Stimulated activated CD8-positive, alpha-beta memory T cell treated with anti-CD3 and anti-CD28 coated beads, Interleukin-2, amount 100 ng/mL, for 48 hours (primary cell): ENCODE measurements around the gene ALOX12B.
A peak's percentile ranks its signal among the peaks of the same experiment; 100 is the strongest.
"Not testable (repeated sequence)": the region's sequence is repeated elsewhere in the genome, so short reads cannot be mapped to it uniquely, and the experiment has no call there.

Source experiments
- DNase-seq, 2 donors: peaks; one replicate each; pipeline ENCODE4 v3.0.0-alpha.2; 2020; ENCODE audit warnings: low read depth in 2 of 2

The ALOX12B gene

GRCh38 chr17:8118769-8119580, 31.5 kb upstream of the ALOX12B start:
- DNase-seq = peak; percentile 79 to 81

GRCh38 chr17:8117980-8118768, 30.7 kb upstream of the ALOX12B start, which contains the start of gene ALOXE3:
TSS of gene ALOXE3 (minus strand) at chr17:8118514. CDS start at chr17:8117990, 524 bp downstream.
- no peak for DNase-seq

DNA sequence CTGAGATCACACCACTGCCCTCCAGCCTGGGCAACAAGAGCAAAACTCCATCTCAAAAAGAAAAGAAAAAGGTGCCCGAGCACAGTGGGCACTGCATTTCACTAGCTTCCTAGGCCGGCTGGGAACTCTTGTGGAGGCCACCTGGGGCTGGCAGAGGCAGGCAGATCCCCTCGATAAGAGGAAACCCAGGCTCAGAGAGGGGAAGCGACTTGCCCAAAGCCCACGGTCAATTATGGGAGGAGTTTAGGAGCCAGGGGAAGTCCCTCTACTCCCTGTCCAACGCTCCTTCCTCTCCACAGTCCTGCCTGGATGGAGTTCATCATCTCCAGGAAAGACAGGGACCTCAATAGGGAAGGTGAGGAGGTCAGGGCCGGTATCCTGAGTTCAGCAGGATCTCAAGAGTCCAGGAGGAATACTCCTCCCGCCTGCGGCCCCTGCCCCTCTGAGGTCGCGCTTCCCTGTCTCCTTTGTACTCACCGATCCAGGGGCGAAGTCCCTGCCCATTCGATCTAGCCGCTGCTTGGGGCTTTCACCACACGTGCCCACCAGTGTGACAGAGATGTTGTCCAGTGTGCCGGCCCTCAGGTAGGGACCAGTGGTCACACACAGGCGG, 30.0 kb upstream of the ALOX12B start:
- no peak for DNase-seq

- no peak for DNase-seq
Observed at GRCh38 chr17:8116776-8117175, 29.3 kb upstream of the ALOX12B start.

GRCh38 chr17:8110907-8111306, 23.4 kb upstream of the ALOX12B start:
- no peak for DNase-seq

DNA sequence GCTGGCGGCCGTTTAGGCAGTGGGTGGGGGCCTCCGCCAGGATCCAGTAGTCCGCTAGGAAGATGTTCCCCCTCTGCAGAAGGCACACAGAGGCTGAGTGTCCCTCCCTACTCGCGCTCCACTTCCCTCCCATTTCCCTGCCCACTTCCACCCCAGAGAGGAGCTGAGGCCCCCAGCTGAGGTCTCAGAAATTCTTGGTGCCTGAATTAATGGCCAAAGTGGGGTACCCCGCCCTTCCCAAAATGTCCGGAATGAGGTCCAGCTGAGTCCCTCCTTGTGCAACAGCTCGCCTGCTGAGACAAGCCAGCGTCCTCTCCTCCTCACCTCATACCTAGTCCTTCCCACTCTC, 22.9 kb upstream of the ALOX12B start:
- no peak for DNase-seq

- peak; percentile 70 to 73 for DNase-seq
Observed at GRCh38 chr17:8109661-8110455, 22.3 kb upstream of the ALOX12B start.

DNA sequence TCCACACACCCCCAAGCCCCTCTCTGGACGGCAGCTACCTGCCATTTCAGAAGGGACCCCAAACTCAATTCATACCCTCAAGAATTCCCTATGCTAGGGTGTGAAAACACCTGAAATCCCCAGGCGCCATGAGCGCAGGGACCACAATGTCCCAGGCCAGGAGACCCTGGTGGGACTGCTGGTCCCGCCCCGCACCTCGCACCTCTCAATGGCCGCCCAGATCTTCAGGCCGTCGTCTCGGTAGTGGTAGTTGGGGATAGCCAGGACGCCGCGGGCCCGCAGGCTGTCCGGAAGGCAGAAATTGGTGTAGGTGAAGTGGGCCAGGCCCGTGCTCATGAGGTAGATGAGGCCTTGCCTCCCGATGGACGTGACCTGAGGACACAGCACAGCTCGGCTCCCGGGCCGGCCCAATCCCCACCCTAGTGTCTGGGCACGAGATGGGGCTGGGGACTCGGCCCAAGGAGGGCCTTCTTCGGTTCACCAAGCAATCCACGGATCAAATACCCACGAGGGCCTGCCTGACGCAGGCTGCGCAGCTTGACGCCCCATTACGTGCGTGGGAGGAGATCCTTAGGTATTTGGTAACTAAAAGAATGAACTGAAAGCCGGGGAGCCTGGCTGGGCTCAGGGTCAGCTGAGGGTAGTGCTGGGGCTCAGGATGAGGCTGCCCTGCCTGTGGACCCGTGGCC, 21.6 kb upstream of the ALOX12B start:
- no peak for DNase-seq

GRCh38 chr17:8106980-8107379, 19.5 kb upstream of the ALOX12B start:
- DNase-seq = not testable (repeated sequence)

GRCh38 chr17:8105957-8106398, 18.5 kb upstream of the ALOX12B start:
- DNase-seq = no peak

DNA sequence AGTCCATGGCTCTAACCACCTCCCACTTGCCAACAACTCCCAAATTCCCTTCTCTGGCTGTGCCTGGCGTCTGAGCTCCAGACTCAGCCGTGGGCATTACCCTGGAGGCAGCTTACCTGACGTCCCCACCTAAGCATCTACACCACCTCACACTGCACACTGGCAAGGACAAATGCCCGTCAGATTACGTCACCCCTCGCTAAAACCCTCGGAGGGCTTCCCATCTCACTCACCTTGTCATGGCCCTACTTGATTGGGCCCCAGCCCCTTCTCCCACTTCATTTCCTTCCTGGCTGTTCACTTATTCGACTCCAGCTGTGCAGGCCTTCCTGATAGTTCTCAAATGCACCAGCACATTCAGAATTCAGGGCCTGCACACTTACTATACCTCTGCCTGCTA, 17.4 kb upstream of the ALOX12B start:
- DNase-seq = no peak

GRCh38 chr17:8103549-8103948, 16.0 kb upstream of the ALOX12B start:
- DNase-seq = no peak

- no peak for DNase-seq
Observed at GRCh38 chr17:8101721-8102120, 14.2 kb upstream of the ALOX12B start.

DNA sequence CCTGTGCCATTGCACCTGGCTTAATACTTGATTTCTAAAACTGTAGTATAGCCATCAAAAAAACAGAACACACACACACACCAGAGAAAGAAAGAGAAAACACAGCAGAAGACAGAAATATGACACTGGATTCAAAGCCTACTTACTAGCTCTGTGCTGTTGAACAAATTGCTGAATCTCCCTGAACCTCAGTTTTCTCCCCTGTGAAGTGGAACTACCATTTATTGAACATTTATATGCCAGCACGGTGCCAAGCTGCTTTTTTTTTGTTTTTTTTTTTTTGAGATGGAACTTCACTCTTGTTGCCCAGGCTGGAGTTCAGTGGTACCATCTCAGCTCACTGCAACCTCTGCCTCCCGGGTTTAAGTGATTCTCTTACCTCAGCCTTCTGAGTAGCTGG, 13.2 kb upstream of the ALOX12B start:
- DNase-seq = no peak

GRCh38 chr17:8100111-8100510, 12.6 kb upstream of the ALOX12B start:
- no peak for DNase-seq

DNA sequence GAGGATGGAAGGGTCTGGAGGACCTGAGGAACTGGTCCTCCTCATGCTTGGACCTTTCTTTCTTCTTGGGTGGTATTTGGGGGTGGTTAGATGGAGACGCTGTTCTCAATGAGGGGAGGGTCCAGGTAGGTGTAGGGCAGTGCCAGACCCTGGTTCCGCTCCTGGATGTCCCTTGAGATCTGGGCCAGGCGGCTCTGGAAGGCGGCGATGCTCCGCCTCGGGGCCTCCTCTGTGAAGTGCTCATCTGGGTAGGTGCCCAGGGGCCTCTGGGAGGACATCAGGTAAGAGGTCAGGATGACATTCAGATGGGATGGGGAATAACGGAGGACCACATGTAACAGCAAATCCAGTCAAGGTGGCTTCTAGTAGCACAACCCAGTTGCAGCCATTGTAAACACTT, 9.0 kb upstream of the ALOX12B start:
- no peak for DNase-seq

GRCh38 chr17:8095361-8095760, 7.8 kb upstream of the ALOX12B start:
- DNase-seq = no peak

GRCh38 chr17:8091033-8091687, 3.6 kb upstream of the ALOX12B start:
- DNase-seq = no peak

DNA sequence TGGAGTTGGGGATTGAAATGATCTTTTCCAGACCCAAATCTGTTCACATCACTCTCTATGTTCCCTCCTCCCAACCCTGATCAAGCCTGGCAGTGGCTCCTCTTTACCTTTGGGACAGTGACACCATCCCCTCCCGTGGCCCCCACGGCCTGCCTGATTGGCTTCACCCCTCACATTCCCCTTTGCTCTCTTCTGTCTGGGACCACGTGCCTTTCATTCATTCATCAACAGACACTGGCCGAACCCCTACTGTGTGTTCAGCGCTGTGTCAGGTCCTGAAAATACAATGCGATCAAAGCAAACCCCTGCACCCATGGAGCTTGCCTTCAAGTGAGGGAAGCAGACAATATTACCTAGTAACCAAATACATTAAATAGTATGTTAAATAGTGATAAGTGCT, 2.2 kb upstream of the ALOX12B start:
- no peak for DNase-seq

- no peak for DNase-seq
Observed at GRCh38 chr17:8087952-8088230, 375 bp upstream of the ALOX12B start.

- DNase-seq = no peak
Observed at GRCh38 chr17:8084250-8084649, 3.3 kb downstream of the ALOX12B start.
